OCI-LY3 (cell line): ENCODE data around the gene ARHGAP6.

ENCODE experiments used
- CTCF ChIP-seq: fragments of 200-600, 300-600 bp; sonication (generic); IDR thresholded peaks from 2 replicates; pipeline ENCODE4 v1.5.1; 2014; ENCODE audit warnings: antibody characterized with exemption, low read length, low read depth
- EZH2phosphoT487 ChIP-seq: fragments of 200-600 bp; shearing (Covaris generic); IDR thresholded peaks from 2 replicates; pipeline ENCODE4 v1.6.1; 2018; ENCODE audit warnings: antibody characterized with exemption, mixed run types, low read depth

- TF ChIP-seq CTCF (no peak), EZH2phosphoT487 (no peak)
These were observed 249.1 kb downstream of the ARHGAP6 start for GRCh38 chrX:11416600-11416999.
